GM12878 (cell line): ENCODE data around the gene GTF3A. TPM values are rescaled to one million over a fixed set of nuclear protein-coding genes. Genes with fewer than 3 reads are reported as not detected.

Source experiments
- GABPA ChIP-seq: IDR thresholded peaks from 2 replicates; pipeline ENCODE4 v1.6.1; 2014; ENCODE audit warnings: antibody characterized with exemption, low read depth, mild to moderate bottlenecking, inconsistent platforms
- HDAC6 ChIP-seq: fragments of 200-600 bp; sonication (generic); IDR thresholded peaks from one replicate; pipeline ENCODE4 v1.8.0; 2017; ENCODE audit warnings: antibody characterized with exemption; ENCODE audit not compliant: unreplicated experiment
- JUNB ChIP-seq: IDR thresholded peaks from 2 replicates; pipeline ENCODE4 v1.6.1; 2016; ENCODE audit warnings: antibody characterized with exemption, mild to moderate bottlenecking
- POLR2AphosphoS5 ChIP-seq: IDR thresholded peaks from 2 replicates; pipeline ENCODE4 v1.6.1; 2011; ENCODE audit warnings: mild to moderate bottlenecking, low read length, inconsistent platforms
- RB1 ChIP-seq: fragments of 450-650 bp; formaldehyde crosslinking; IDR thresholded peaks from 2 replicates; pipeline ENCODE4 v1.6.1; 2017; ENCODE audit warnings: mild to moderate bottlenecking, borderline replicate concordance
- ZSCAN29 ChIP-seq: fragments of 450-650 bp; IDR thresholded peaks from 2 replicates; pipeline ENCODE4 v1.6.1; 2017; ENCODE audit warnings: mild to moderate bottlenecking, moderate library complexity
- polyA plus RNA-seq, 11 experiments: library from polyadenylated mRNA; depleted of rRNA in 4 of 11; unstranded in 6 of 11; stranded (reverse) in 5 of 11; fragments of >200 nt; fragmentation: Nextera tagmentation in 4 of 11; fragmentation: Illumina TruSeq in 1 of 11; extraction: Ambion mirVana in 4 of 11; extraction: Trizol in 1 of 11; gene quantifications; 1 replicate in 1 of 11; 2 replicates in 10 of 11; pipeline versions ENCODE4 v1.2.1 to v1.2.3, GENCODE V29; 2011 to 2016; ENCODE audit warnings: inconsistent platforms in 2 of 11, missing spikeins in 2 of 11, low read depth in 1 of 11
- total RNA-seq, 4 experiments: library from RNA; depleted of rRNA in 3 of 4; stranded (reverse); fragments of >200 nt in 3 of 4; fragmentation: Illumina TruSeq in 1 of 4; extraction: Trizol in 1 of 4; gene quantifications; 2 replicates each; pipeline versions ENCODE4 v1.2.1 to v1.2.3, GENCODE V29; 2013 to 2021
- TF ChIP-seq, protein P1 (sequence below): fragments of 450-650 bp; IDR thresholded peaks from 2 replicates; pipeline ENCODE4 v1.6.1; 2016; ENCODE audit warnings: mild to moderate bottlenecking
- TF ChIP-seq, protein P2 (sequence below): IDR thresholded peaks from 2 replicates; pipeline ENCODE4 v1.6.1; 2011; ENCODE audit warnings: low read depth, low read length, improper control_type of control experiment, borderline replicate concordance

GTF3A gene
- total and polyA plus RNA-seq, 10 of the 15 experiments (the other 5 are each of a cell fraction or from before 2014, with no cell fraction given), result 74.2 to 524 (median 216) TPM

DNA sequence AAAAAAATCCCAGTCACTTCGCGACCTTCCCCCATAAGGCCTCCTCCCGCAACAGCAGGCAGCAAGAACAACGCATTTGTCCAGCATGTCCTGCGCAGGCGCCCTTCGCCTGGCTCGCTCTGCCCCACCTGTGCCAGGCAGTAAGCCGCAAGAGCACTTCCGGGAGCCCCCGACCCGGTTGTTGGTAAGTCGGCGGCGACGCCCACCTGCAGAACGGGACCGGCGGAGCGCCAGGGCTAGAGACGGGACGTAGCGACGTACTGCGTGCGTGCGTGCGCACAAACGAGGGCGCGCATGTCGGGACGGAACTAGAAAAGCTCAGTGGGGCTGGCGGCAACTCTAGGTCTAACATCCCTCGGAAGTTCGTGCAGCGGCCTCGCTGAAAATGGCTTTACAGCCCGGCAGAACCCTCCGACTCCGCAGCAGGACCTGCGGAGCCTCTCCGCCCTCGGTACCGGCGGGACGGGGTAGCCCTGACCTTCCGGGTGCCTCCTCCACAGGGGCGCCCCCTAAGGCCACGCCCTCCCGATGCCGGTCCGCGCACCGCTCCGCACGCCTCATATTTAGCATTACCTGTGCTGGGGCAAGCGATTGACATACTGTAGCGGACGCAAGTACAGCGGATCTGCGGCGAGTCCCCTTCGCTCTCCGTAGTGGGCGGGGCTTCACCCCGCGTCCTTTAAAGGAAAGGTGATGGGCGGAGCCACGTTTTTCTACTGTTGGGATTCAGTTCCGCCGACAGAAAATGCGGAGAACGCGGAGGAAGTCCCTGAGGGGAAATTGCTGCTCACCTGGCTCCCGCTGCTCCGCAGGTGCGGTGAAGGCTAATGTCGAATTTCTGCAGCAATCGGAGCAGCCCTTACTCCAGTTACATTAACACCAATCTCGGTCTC is 25.8 kb downstream of the GTF3A start, which contains the start of gene MTIF3 (continued):
- TF ChIP-seq GABPA (0 out of 2 replicates have a peak, but pooled peaks have one; percentile 32), HDAC6 (no peak), POLR2AphosphoS5 (peak; percentile 97), JUNB (no peak), RB1 (peak; percentile 50; the same call in 1 of the 2 replicates), ZSCAN29 (no peak)
- TF ChIP-seq, protein P1, sequence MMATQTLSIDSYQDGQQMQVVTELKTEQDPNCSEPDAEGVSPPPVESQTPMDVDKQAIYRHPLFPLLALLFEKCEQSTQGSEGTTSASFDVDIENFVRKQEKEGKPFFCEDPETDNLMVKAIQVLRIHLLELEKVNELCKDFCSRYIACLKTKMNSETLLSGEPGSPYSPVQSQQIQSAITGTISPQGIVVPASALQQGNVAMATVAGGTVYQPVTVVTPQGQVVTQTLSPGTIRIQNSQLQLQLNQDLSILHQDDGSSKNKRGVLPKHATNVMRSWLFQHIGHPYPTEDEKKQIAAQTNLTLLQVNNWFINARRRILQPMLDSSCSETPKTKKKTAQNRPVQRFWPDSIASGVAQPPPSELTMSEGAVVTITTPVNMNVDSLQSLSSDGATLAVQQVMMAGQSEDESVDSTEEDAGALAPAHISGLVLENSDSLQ, result peak; percentile 88
- TF ChIP-seq, protein P2, sequence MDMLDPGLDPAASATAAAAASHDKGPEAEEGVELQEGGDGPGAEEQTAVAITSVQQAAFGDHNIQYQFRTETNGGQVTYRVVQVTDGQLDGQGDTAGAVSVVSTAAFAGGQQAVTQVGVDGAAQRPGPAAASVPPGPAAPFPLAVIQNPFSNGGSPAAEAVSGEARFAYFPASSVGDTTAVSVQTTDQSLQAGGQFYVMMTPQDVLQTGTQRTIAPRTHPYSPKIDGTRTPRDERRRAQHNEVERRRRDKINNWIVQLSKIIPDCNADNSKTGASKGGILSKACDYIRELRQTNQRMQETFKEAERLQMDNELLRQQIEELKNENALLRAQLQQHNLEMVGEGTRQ, result no peak
